Middle frontal gyrus (tissue), 1 donor: ENCODE measurements around the gene FDXACB1.
A peak's percentile ranks its signal among the peaks of the same experiment; 100 is the strongest.
"Not testable (repeated sequence)": the region's sequence is repeated elsewhere in the genome, so short reads cannot be mapped to it uniquely, and the experiment has no call there.

Experiments
- DNase-seq: peaks from one replicate; pipeline ENCODE4 v3.0.0-alpha.2; 2015; ENCODE audit warnings: low spot score; ENCODE audit errors: extremely low spot score

The FDXACB1 gene

DNA sequence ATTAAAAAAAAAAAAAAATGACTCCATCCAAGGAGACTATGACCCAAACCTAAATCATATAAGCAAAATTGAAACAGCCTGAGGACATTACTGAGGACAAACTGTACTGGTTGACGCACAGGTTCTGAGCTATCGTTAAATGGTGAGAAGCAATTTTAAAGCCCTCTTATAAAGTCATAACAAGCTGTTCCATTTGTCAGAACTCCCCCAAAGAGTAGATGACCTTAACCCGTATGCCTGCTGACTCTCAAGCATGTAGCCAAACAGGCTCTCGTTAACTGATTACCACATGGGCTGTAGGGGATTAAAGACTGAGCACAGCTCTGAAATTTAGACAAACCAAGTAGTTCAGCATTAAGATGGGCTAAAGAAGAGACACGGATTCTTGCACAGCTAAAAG, 30.4 kb upstream of the FDXACB1 start:
- DNase-seq: no peak

GRCh38 chr11:111908639-111909305, 29.8 kb upstream of the FDXACB1 start:
- no peak for DNase-seq

DNA sequence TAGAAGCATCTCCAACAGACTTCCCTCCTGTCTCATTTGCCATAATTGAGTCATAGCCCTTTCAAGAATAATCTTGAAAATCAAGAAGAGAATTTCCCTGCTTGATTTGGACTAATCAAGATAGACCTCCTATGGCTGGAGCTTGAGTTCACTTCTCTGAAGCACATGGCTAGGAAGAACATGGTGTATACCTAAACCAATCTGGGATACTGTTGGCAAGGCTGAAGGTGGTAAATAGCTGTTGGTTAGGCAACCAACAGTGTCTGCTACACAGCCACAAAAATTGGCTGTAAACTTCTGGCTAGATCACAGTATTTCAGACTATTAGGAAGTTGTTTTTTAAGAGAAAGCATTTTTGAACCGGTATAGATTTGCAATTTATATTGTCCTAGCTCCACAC, 27.7 kb upstream of the FDXACB1 start:
- DNase-seq: no peak

GRCh38 chr11:111905411-111905810, 26.4 kb upstream of the FDXACB1 start:
- no peak for DNase-seq

GRCh38 chr11:111886844-111887243, 7.9 kb upstream of the FDXACB1 start:
- DNase-seq: no peak

GRCh38 chr11:111886032-111886431, 7.1 kb upstream of the FDXACB1 start:
- DNase-seq: no peak

DNA sequence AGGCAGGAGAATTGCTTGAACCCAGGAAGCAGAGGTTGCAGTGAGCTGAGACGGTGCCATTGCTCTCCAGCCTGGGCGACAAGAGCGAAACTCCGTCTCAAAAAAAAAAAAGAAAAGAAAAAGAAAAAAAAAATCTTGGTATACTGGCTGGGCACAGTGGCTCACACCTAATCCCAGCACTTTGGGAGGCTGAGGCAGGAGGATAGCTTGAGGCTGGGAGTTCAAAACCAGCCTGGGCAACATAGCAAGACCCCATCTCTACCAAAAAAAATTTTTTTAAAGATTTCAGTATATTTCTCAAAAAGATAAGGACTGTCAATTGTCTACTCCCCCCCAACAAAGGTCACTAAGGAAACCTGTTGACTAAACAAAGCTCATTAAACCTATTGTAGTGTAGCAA, 6.1 kb upstream of the FDXACB1 start:
- DNase-seq: not testable (repeated sequence)

DNA sequence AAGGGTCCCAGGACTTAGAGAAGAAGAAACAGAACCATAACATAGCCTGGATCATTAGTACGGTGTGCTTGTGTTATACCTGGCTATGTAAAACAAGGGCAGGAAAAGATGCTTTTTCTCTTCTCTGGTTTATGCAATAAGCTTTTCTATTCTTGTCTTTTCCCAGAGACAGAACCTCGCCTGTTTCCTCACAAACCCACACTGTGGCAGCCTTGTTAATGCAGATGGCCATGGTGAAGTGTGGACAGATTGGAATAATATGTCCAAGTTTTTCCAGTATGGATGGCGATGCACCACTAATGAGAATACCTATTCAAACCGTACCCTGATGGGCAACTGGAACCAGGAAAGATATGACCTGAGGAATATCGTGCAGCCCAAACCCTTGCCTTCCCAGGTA, 3.2 kb upstream of the FDXACB1 start:
- no peak for DNase-seq

- DNase-seq: no peak
Measured at GRCh38 chr11:111879637-111879960, 634 bp upstream of the FDXACB1 start.

GRCh38 chr11:111878385-111878848, 548 bp downstream of the FDXACB1 start:
- no peak for DNase-seq

GRCh38 chr11:111871693-111872161, 7.2 kb downstream of the FDXACB1 start:
- DNase-seq: no peak

DNA sequence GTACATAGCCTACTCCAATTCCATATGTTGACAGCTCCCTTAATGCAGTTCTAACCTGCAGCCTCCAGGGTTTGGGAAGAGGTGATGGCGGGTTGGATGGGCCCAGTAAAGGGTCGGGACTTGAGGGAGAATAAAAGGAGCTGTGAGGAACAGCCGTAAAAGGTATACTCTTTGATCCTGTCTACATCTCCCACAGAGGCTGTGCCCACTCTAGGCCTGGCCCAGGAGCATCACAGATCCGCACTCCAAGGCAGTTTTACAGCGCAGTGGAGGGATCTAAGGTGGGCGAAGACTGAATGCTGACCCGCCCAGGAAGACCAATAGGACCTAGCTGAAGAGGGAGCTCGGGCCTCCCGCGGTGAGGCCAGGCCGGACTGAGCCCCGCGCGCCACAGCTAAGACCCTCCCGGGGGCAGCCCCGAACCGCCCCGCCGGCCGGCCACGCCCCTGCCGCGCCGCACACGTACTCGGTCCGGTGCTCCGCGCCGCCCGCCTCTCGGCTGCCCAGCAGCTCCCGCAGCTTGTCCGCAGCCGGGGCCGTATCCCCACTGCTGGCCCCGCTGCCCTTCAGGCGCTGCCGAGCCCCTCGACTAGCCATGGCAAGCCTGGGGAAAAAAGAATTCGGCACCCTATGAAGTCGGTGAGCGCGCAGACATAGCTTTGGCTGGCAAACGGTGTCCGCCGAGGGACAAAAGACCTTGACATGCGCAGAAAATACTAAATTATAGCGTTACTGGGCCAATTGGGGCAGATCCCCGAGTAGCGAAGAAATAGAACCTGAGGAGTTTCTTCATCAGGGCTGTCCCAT, 7.9 kb downstream of the FDXACB1 start, which contains the start of gene ALG9:
TSS of gene ALG9 (minus strand) at position 696 of the 807 bp plus-strand sequence. CDS start at position 597, 99 bp downstream.
- DNase-seq: peak; percentile 59

- no peak for DNase-seq
Measured at GRCh38 chr11:111870522-111870885, 8.5 kb downstream of the FDXACB1 start.

DNA sequence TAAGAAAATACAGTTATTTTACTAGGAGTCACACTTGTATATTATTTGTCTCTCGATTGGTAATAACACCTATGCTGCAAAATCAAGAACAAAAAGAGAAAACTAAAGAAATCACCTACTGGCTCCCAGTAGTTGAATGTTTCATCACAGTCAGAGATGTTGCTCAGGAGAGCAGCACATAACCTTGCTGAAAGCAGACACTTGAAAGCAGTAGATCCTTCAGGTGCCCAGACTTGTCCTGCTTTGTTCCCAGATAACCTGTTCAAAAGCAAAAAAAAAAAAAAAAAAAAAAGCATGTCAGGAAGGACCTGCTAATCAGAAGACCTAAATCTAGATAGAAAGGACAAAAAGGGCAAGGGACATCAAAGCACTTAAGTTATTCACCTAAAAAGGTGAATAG, 8.9 kb downstream of the FDXACB1 start:
- no peak for DNase-seq

GRCh38 chr11:111860257-111860656, 18.7 kb downstream of the FDXACB1 start:
- DNase-seq: no peak

GRCh38 chr11:111855506-111855905, 23.5 kb downstream of the FDXACB1 start:
- DNase-seq: no peak

GRCh38 chr11:111852103-111852502, 26.9 kb downstream of the FDXACB1 start:
- no peak for DNase-seq

GRCh38 chr11:111851636-111852035, 27.3 kb downstream of the FDXACB1 start:
- DNase-seq: no peak

GRCh38 chr11:111851067-111851466, 27.9 kb downstream of the FDXACB1 start:
- no peak for DNase-seq

- DNase-seq: no peak
Measured at GRCh38 chr11:111849631-111850030, 29.3 kb downstream of the FDXACB1 start.

DNA sequence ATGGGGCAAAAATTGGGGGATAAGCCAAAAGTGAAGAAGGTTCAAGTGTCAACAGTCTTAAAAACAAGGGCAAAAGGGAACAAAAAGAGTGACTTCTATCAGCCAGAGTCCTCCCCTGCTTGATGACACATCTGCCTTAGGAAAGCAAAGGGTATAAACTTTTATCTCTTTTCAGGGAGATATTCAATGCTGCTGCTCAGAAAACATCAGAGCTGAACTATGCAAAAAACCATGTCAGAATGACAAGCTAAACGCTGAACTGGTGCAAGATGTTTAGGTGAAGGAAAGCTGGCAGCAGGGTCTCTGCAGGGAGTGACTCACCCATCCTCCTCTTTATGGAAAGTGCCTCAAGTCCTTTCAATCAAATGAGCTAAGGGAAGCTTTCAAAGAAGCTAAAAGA, 32.3 kb downstream of the FDXACB1 start:
- DNase-seq: no peak

- DNase-seq: no peak
Measured at GRCh38 chr11:111846063-111846462, 32.9 kb downstream of the FDXACB1 start.
